Endothelial cell of umbilical vein (primary cell): ENCODE data around the gene CHAC1. TPM values are rescaled to one million over a fixed set of nuclear protein-coding genes. Genes with fewer than 3 reads are reported as not detected.

ENCODE experiments used
- BruUV-seq: library from RNA; stranded (reverse); fragments of 400-500 nt; replicated peaks from 2 replicates; lab custom pipeline; 2021; lab: Mats Ljungman, UMichigan
- CTCF ChIA-PET: fragments of 300-600, 350-600 bp; sonication (Branson Sonifier 250); formaldehyde crosslinking; loops from one replicate; lab custom pipeline; 2021; ENCODE audit warnings: antibody characterized with exemption, inconsistent platforms; lab: Charles Lee
- POLR2A ChIA-PET: fragments of 300-600, 350-600 bp; sonication (Branson Sonifier 250); formaldehyde crosslinking; loops from one replicate; lab custom pipeline; 2021; ENCODE audit warnings: antibody characterized with exemption, inconsistent platforms; lab: Charles Lee
- DNase-seq: peaks from one replicate; pipeline ENCODE4 v3.0.0-alpha.2; 2011; ENCODE audit warnings: low read depth, low spot score
- FAIRE-seq: peaks from 2 replicates; lab custom pipeline; 2011; peaks lifted over from hg19 to GRCh38; lab: Jason Lieb, UNC
- H2AFZ ChIP-seq: 2 replicates; pipeline ENCODE4 v1.6.0; 2012; ENCODE audit warnings: low read depth, low read length, control low read depth, inconsistent platforms
- H3K27ac ChIP-seq: 2 replicates; pipeline ENCODE4 v1.5.1; 2011; ENCODE audit warnings: low read depth, mild to moderate bottlenecking, control low read depth, low read length, moderate library complexity; ENCODE audit not compliant: insufficient read depth
- H3K27me3 ChIP-seq, 2 experiments: 2 replicates each; pipeline versions ENCODE4 v1.6.0 to v1.6.1; 2011; ENCODE audit warnings: low read length in 2 of 2, mixed read lengths in 1 of 2; ENCODE audit not compliant: control insufficient read depth in 2 of 2, insufficient read depth in 2 of 2
- H3K36me3 ChIP-seq, 2 experiments: 2 replicates in 1 of 2; 3 replicates in 1 of 2; pipeline ENCODE4 v1.5.1; 2011; ENCODE audit warnings: low read length in 2 of 2, mild to moderate bottlenecking in 1 of 2, moderate library complexity in 1 of 2; ENCODE audit not compliant: control insufficient read depth in 2 of 2, insufficient read depth in 2 of 2; ENCODE audit errors: extremely low read depth in 1 of 2
- H3K4me1 ChIP-seq: 3 replicates; pipeline ENCODE4 v1.5.1; 2011; ENCODE audit warnings: mild to moderate bottlenecking, low read length; ENCODE audit not compliant: control insufficient read depth, insufficient read depth; ENCODE audit errors: extremely low read depth
- H3K4me2 ChIP-seq: 2 replicates; pipeline ENCODE4 v1.6.1; 2011; ENCODE audit warnings: low read length, control low read depth, mixed read lengths; ENCODE audit not compliant: insufficient read depth
- H3K4me3 ChIP-seq, 3 experiments: fragments of 200-600 bp in 1 of 3; sonication (generic), shearing (Covaris generic) in 1 of 3; replicated peaks in 1 of 3; 2 replicates each; pipeline ENCODE4 v1.5.1; 2011 to 2016; ENCODE audit warnings: control low read depth in 3 of 3, low read length in 3 of 3, mild to moderate bottlenecking in 2 of 3, inconsistent platforms in 1 of 3, low read depth in 1 of 3, moderate library complexity in 1 of 3; ENCODE audit not compliant: insufficient read depth in 1 of 3
- H3K79me2 ChIP-seq: 2 replicates; pipeline ENCODE4 v1.6.0; 2012; ENCODE audit warnings: low read length, inconsistent platforms; ENCODE audit not compliant: control insufficient read depth, insufficient read depth
- H3K9ac ChIP-seq: replicated peaks from 2 replicates; pipeline ENCODE3; 2011; ENCODE audit warnings: low read length, control low read depth; ENCODE audit not compliant: insufficient read depth; ENCODE audit errors: extremely low read depth
- H3K9me1 ChIP-seq: replicated peaks from 3 replicates; pipeline ENCODE4 v1.6.0; 2011; ENCODE audit warnings: mild to moderate bottlenecking, low read length; ENCODE audit not compliant: control insufficient read depth, insufficient read depth; ENCODE audit errors: extremely low read depth
- H3K9me3 ChIP-seq: replicated peaks from 2 replicates; pipeline ENCODE4 v1.5.1; 2012; ENCODE audit warnings: low read length, inconsistent platforms; ENCODE audit not compliant: control insufficient read depth, insufficient read depth
- H4K20me1 ChIP-seq: replicated peaks from 2 replicates; pipeline ENCODE3; 2011; ENCODE audit warnings: mild to moderate bottlenecking, low read length; ENCODE audit not compliant: control insufficient read depth, insufficient read depth; ENCODE audit errors: extremely low read depth
- CTCF ChIP-seq, 2 donors: IDR thresholded peaks; 1 replicate in 1 of 2; 2 replicates in 1 of 2; pipeline ENCODE4 v1.5.1; 2011; ENCODE audit warnings: low read length in 2 of 2, mild to moderate bottlenecking in 2 of 2, moderate library complexity in 2 of 2, control low read depth in 1 of 2, inconsistent platforms in 1 of 2, low read depth in 1 of 2; ENCODE audit not compliant: insufficient read depth in 1 of 2; ENCODE audit errors: extremely low read depth in 1 of 2
- EZH2 ChIP-seq: IDR thresholded peaks from 2 replicates; pipeline ENCODE4 v1.6.1; 2012; ENCODE audit warnings: borderline replicate concordance, low read depth, mild to moderate bottlenecking, moderate library complexity, low read length, inconsistent platforms; ENCODE audit not compliant: severe bottlenecking
- FOS ChIP-seq: IDR thresholded peaks from 2 replicates; pipeline ENCODE4 v1.6.1; 2011; ENCODE audit warnings: mild to moderate bottlenecking, low read length, moderate library complexity, borderline replicate concordance; ENCODE audit not compliant: insufficient read depth
- GATA2 ChIP-seq: IDR thresholded peaks from 2 replicates; pipeline ENCODE4 v1.7.0; 2011; ENCODE audit warnings: low read depth, mild to moderate bottlenecking, moderate library complexity, mixed read lengths, low read length; ENCODE audit not compliant: insufficient read length, insufficient read depth
- JUN ChIP-seq: IDR thresholded peaks from 2 replicates; pipeline ENCODE4 v1.6.1; 2011; ENCODE audit warnings: borderline replicate concordance, low read depth; ENCODE audit not compliant: insufficient read length, insufficient read depth
- MAX ChIP-seq: IDR thresholded peaks from 2 replicates; pipeline ENCODE4 v1.6.1; 2011; ENCODE audit not compliant: insufficient read depth, insufficient read length
- POLR2A ChIP-seq: IDR thresholded peaks from 2 replicates; pipeline ENCODE4 v1.6.1; 2012; ENCODE audit warnings: low read depth, mild to moderate bottlenecking, control low read depth, low read length
- POLR2AphosphoS5 ChIP-seq: IDR thresholded peaks from 2 replicates; pipeline ENCODE4 v1.6.1; 2012; ENCODE audit warnings: low read depth, mild to moderate bottlenecking, control low read depth, low read length, moderate library complexity; ENCODE audit not compliant: insufficient read depth
- dilution Hi-C: fragments of 300-500 bp; cut with MboI; formaldehyde crosslinking; loops from one replicate; pipeline ENCODE4 v1.15.0; 2019; ENCODE audit warnings: low sequenced_read_pairs; ENCODE audit not compliant: extremely low pct_ligation_motif_present
- intact Hi-C: fragments of 100-400 bp; cut with micrococcal nuclease; formaldehyde crosslinking; loops from one replicate; pipeline ENCODE4 v1.10.0; 2022
- polyA plus RNA-seq, 4 experiments: library from polyadenylated mRNA; depleted of rRNA in 3 of 4; stranded (reverse) in 3 of 4; unstranded in 1 of 4; fragments of >200 nt; gene quantifications; 2 replicates each; pipeline versions ENCODE4 v1.2.1 to v1.2.3, GENCODE V29; 2011 to 2012; ENCODE audit warnings: missing spikeins in 1 of 4
- total RNA-seq: library from RNA; stranded (reverse); gene quantifications from 2 replicates; pipeline ENCODE4 v1.2.3, GENCODE V29; 2021

Gene CHAC1
- total and polyA plus RNA-seq, 2 donors (not counting 3 experiments of a cell fraction or from before 2014, with no cell fraction given), result 4.6 to 25.7 TPM

- H2AFZ ChIP-seq, result no peak overlapping the region
- no peaks in the 10 kb centered on the region for H3K9me3 ChIP-seq
- FAIRE-seq (no peak), DNase-seq (no peak)
- no peaks in the 10 kb centered on the region for H3K27me3 ChIP-seq
- H3K27ac ChIP-seq, result no peak overlapping the region
- intact Hi-C loops, result no loop called here
- no peak overlapping the region for H3K4me3 ChIP-seq
- POLR2A ChIA-PET, result interaction anchor here (1.1 kb wide), 1 partner anchor 17 kb away, joined by 3 read pairs; no protein-coding TSS in a partner anchor
- no peaks in the 10 kb centered on the region for H3K79me2 ChIP-seq
- no peaks in the 10 kb centered on the region for H3K9me1 ChIP-seq
- no peak overlapping the region for H3K4me2 ChIP-seq
- BruUV-seq, result no TSS peak
- no peak overlapping the region for H3K9ac ChIP-seq
- TF ChIP-seq GATA2 (no peak), EZH2 (no peak), JUN (no peak)
- dilution Hi-C loops, result no loop called here
- peaks cover 10 to 11% of the 10 kb centered on the region in 2 experiments for H3K36me3 ChIP-seq
- CTCF ChIA-PET, result interaction anchor here (1.0 to 2.8 kb wide), 3 partner anchors 12 to 85 kb away, joined by 3 to 11 read pairs (median 4); no protein-coding TSS in a partner anchor
- no peaks in the 10 kb centered on the region for H3K4me1 ChIP-seq
- no peaks in the 10 kb centered on the region for H4K20me1 ChIP-seq
These were observed 37.5 kb downstream of the CHAC1 start for GRCh38 chr15:40990789-40991188.

GRCh38 chr15:40991355-40991754 lies 38.1 kb downstream of the CHAC1 start:
- CTCF ChIA-PET, result interaction anchor here (1.0 to 2.8 kb wide), 4 partner anchors 9 to 85 kb away, joined by 3 to 11 read pairs (median 8); no protein-coding TSS in a partner anchor
- no peak overlapping the region for H3K9ac ChIP-seq
- no peaks in the 10 kb centered on the region for H4K20me1 ChIP-seq
- no peak overlapping the region for H2AFZ ChIP-seq
- no peak overlapping the region for H3K4me2 ChIP-seq
- POLR2A ChIA-PET, result interaction anchor here (1.1 kb wide), 1 partner anchor 16 kb away, joined by 3 read pairs; no protein-coding TSS in a partner anchor
- intact Hi-C loops, result no loop called here
- no peaks in the 10 kb centered on the region for H3K9me3 ChIP-seq
- no peaks in the 10 kb centered on the region for H3K27me3 ChIP-seq
- no peaks in the 10 kb centered on the region for H3K9me1 ChIP-seq
- dilution Hi-C loops, result no loop called here
- TF ChIP-seq POLR2A (no peak), EZH2 (no peak), FOS (no peak), POLR2AphosphoS5 (no peak), MAX (no peak), JUN (no peak), GATA2 (no peak), CTCF (IDR thresholded peaks at IDR 0.05; ENCODE audit: extremely low read depth in 1 of 2, insufficient read depth in 1 of 2, low read depth in 1 of 2, low read length in 2 of 2) (no peak)
- H3K27ac ChIP-seq, result no peak overlapping the region
- no peaks in the 10 kb centered on the region for H3K79me2 ChIP-seq
- BruUV-seq, result no TSS peak
- DNase-seq, result no peak
- peaks cover 8 to 12% of the 10 kb centered on the region in 2 experiments for H3K36me3 ChIP-seq
- H3K4me1 ChIP-seq, result no peaks in the 10 kb centered on the region
- no peak for FAIRE-seq
- H3K4me3 ChIP-seq, result no peak overlapping the region
